PFSK-1 (cell line): ENCODE measurements around the gene ASIC4.
A peak's percentile ranks its signal among the peaks of the same experiment; 100 is the strongest.

Source experiments
- FOXP2 ChIP-seq: optimal IDR thresholded peaks from 2 replicates; pipeline ENCODE3; 2011; ENCODE audit warnings: borderline replicate concordance, control low read depth, inconsistent platforms; ENCODE audit not compliant: insufficient read depth; ENCODE audit errors: extremely low read length, extremely low read depth
- POLR2AphosphoS5 ChIP-seq: IDR thresholded peaks from 2 replicates; pipeline ENCODE4 v1.6.1; 2012; ENCODE audit warnings: low read depth, mild to moderate bottlenecking, control low read depth, low read length, moderate library complexity
- SIN3A ChIP-seq: IDR thresholded peaks from 2 replicates; pipeline ENCODE4 v1.6.1; 2012; ENCODE audit warnings: mild to moderate bottlenecking, low read length, moderate library complexity, borderline replicate concordance; ENCODE audit not compliant: insufficient read depth
- TAF1 ChIP-seq: IDR thresholded peaks from 2 replicates; pipeline ENCODE4 v1.6.1; 2012; ENCODE audit warnings: low read length, control low read depth, borderline replicate concordance; ENCODE audit not compliant: insufficient read depth
- TF ChIP-seq, protein P1 (sequence below), 2 experiments: IDR thresholded peaks; 2 replicates each; pipeline versions ENCODE4 v1.6.1 to v1.8.0; 2011 to 2012; ENCODE audit warnings: low read depth in 2 of 2, low read length in 2 of 2, control low read depth in 1 of 2, inconsistent platforms in 1 of 2, mild to moderate bottlenecking in 1 of 2, moderate library complexity in 1 of 2; ENCODE audit not compliant: insufficient read depth in 1 of 2

Gene ASIC4

DNA sequence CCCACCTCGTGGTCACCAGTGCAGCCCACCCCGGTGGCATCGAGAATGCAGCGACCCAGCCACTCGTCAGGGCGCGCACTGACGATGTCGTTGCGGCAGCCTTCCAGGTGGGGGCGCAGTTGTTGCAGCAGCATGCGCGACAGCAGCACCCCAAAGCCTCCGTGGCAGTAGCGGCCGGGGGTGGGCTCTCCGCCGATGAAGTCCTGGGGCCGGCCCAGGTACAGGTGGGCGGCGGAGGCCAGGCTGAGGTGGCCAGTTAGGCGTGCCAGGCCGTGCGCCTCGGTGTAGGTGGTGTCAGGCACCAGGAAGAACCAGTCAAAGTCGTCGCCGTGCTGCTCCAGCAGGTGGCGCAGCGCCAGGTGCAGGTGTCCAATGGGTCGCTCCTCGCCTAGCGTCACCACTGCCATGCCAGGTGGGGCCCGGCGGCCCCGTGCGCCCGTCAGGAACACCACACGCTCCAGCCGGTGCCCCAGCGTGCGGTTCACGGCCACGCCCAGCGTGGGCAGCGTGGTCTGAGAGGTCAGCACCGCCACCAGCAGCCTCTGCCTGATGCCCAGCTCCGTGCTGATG, 27.4 kb downstream of the ASIC4 start:
- TF ChIP-seq, protein P1, sequence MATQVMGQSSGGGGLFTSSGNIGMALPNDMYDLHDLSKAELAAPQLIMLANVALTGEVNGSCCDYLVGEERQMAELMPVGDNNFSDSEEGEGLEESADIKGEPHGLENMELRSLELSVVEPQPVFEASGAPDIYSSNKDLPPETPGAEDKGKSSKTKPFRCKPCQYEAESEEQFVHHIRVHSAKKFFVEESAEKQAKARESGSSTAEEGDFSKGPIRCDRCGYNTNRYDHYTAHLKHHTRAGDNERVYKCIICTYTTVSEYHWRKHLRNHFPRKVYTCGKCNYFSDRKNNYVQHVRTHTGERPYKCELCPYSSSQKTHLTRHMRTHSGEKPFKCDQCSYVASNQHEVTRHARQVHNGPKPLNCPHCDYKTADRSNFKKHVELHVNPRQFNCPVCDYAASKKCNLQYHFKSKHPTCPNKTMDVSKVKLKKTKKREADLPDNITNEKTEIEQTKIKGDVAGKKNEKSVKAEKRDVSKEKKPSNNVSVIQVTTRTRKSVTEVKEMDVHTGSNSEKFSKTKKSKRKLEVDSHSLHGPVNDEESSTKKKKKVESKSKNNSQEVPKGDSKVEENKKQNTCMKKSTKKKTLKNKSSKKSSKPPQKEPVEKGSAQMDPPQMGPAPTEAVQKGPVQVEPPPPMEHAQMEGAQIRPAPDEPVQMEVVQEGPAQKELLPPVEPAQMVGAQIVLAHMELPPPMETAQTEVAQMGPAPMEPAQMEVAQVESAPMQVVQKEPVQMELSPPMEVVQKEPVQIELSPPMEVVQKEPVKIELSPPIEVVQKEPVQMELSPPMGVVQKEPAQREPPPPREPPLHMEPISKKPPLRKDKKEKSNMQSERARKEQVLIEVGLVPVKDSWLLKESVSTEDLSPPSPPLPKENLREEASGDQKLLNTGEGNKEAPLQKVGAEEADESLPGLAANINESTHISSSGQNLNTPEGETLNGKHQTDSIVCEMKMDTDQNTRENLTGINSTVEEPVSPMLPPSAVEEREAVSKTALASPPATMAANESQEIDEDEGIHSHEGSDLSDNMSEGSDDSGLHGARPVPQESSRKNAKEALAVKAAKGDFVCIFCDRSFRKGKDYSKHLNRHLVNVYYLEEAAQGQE (IDR thresholded peaks at IDR 0.05; ENCODE audit: insufficient read depth in 1 of 2, low read depth in 2 of 2, low read length in 2 of 2) = no peak
- peak; percentile 65 for TF ChIP-seq FOXP2
- TF ChIP-seq SIN3A = no peak
- no peak for TF ChIP-seq POLR2AphosphoS5
- TF ChIP-seq TAF1 = no peak

DNA sequence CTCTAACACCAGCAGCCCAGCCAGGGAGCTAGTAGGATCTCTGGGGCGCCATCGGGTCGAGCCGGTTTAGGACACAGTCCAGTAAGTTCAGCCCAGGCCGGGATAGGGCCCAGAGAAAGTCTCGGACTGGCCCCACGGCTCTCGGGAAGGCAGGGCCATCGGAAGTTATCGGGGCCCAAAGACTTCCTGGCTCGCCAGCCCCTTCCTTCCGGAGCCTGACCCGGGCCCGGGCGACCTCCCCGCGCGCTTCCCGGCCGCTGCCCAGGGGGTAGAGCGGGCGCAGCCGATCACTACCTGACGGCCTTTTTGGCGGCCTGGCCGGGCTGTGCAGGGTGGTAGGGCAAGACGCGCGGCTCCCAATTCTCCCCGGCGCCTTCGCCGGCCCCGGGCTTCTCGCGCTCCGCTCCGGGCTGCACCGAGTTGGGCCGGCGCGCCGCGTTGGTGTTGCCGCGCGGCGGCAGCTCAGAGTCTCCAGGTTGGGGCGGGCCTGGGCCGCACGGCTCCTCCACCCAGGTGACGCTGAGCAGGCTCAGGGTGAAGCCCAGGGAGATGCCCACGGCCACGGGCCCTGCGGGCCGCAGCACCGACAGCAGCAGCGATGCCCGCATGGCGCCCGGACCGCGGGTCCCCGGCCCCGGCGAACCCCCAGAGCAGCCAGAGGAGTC, 28.8 kb downstream of the ASIC4 start:
- no peak for TF ChIP-seq FOXP2
- TF ChIP-seq, protein P1 (IDR thresholded peaks at IDR 0.05; ENCODE audit: insufficient read depth in 1 of 2, low read depth in 2 of 2, low read length in 2 of 2) = no peak
- TF ChIP-seq POLR2AphosphoS5 = no peak
- no peak for TF ChIP-seq TAF1
- no peak for TF ChIP-seq SIN3A

DNA sequence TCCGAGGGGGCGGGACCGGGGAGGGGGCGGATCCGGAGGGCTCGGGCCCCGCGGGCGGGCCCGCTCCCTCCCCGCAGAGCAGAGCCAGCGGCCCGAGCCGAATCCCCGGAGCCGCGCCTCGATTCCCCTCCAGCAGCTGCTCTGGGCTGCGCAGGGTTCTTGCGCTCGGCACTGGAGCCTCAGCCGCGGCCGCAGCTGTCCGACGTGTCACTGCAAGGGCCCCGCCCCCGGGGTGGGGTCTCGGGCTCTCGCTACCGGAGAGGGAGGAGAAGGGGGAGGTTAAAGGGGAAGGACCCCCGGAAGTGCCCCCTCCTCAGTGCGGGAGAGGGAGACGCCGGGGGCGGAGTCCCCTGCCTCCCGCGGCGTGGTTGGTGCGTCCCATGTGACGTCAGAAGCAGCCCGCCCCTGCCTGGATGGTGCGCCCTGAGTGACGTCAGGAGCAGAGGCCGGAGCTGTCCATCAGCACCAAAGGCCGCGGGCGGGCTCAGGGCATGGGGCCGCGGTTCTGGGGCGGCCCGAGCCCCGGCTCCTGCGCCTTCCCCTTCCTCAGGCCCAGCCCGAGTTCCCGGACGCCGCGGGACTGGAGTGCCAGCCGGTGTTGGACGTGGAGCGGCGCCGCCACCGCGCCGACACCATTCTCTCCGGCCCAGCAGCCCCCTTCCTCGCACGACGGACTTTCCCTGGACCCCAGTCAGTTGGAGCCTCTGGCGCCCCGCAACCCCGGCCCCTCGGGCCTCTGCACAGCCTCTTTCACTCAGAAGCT, 29.5 kb downstream of the ASIC4 start, which contains the start of the genes CHPF and TMEM198:
TSS of gene CHPF (minus strand) at position 214 of the 763 bp plus-strand sequence. CDS start 271 bp downstream, outside the sequence.
TSS of gene TMEM198 (plus strand) at position 433 of the 763 bp plus-strand sequence. CDS start 700 bp downstream, outside the sequence.
- TF ChIP-seq POLR2AphosphoS5 (peak; percentile 68; the same call in 1 of the 2 replicates), SIN3A (no peak; the same call in 1 of the 2 replicates), FOXP2 (peak; percentile 78)
- TF ChIP-seq, protein P1 (IDR thresholded peaks at IDR 0.05; ENCODE audit: insufficient read depth in 1 of 2, low read depth in 2 of 2, low read length in 2 of 2) = peak; percentile 94 to 96

DNA sequence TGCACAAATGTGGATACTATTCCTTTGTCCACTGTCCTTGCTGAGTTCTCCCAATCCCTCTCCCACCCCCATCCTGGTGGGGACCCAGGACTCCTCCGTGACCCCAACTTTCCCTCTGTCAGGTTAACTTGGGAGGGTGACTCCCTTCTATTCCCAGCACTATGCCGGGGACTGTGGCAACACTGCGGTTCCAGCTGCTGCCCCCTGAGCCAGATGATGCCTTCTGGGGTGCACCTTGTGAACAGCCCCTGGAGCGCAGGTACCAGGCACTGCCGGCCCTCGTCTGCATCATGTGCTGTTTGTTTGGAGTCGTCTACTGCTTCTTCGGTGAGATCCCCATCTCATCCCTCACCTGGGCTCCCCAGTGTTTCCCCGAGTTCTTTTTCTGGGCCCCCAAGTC, 30.3 kb downstream of the ASIC4 start:
- TF ChIP-seq POLR2AphosphoS5 (no peak), FOXP2 (no peak)
- TF ChIP-seq, protein P1 (IDR thresholded peaks at IDR 0.05; ENCODE audit: insufficient read depth in 1 of 2, low read depth in 2 of 2, low read length in 2 of 2) = no peak
